Medulla oblongata (tissue), 1 donor: Measurements from ENCODE around the gene PPT1.
"Not testable (repeated sequence)": the region's sequence is repeated elsewhere in the genome, so short reads cannot be mapped to it uniquely, and the experiment has no call there.

ENCODE experiments used
- DNase-seq: peaks from one replicate; pipeline ENCODE4 v3.0.0-alpha.2; 2015; ENCODE audit errors: extremely low spot score

PPT1 gene

GRCh38 chr1:40057310-40058030 is 39.6 kb downstream of the PPT1 start:
- DNase-seq = no peak

GRCh38 chr1:40056519-40057309 is 40.3 kb downstream of the PPT1 start:
- DNase-seq = no peak

GRCh38 chr1:40053138-40053887 is 43.7 kb downstream of the PPT1 start:
- DNase-seq = no peak

- peak; percentile 53 for DNase-seq
Measured at GRCh38 chr1:40050863-40051262, 46.2 kb downstream of the PPT1 start.

GRCh38 chr1:40049725-40050124 is 47.3 kb downstream of the PPT1 start:
- no peak for DNase-seq

GRCh38 chr1:40047769-40048168 is 49.3 kb downstream of the PPT1 start:
- DNase-seq = no peak

GRCh38 chr1:40047276-40047675 is 49.8 kb downstream of the PPT1 start:
- DNase-seq = no peak

- DNase-seq = no peak
Measured at GRCh38 chr1:40045766-40046165, 51.3 kb downstream of the PPT1 start.

GRCh38 chr1:40045182-40045581 is 51.9 kb downstream of the PPT1 start:
- DNase-seq = no peak

GRCh38 chr1:40044110-40044509 is 52.9 kb downstream of the PPT1 start:
- DNase-seq = no peak

- DNase-seq = no peak
Measured at GRCh38 chr1:40042341-40042740, 54.7 kb downstream of the PPT1 start.

GRCh38 chr1:40041466-40041838 is 55.6 kb downstream of the PPT1 start:
- no peak for DNase-seq

GRCh38 chr1:40040511-40041465 is 56.3 kb downstream of the PPT1 start, which contains the start of gene CAP1:
Gene CAP1, plus strand, starts transcription at chr1:40040729. Its CDS starts 18,618 bp downstream, at chr1:40059347.
- DNase-seq = peak; percentile 99

GRCh38 chr1:40039757-40040510 is 57.1 kb downstream of the PPT1 start:
- peak; percentile 76 for DNase-seq

- DNase-seq = peak; percentile 67
Measured at GRCh38 chr1:40039245-40039756, 57.8 kb downstream of the PPT1 start.

GRCh38 chr1:40038697-40039096 is 58.4 kb downstream of the PPT1 start:
- DNase-seq = no peak

GRCh38 chr1:40037254-40037653 is 59.8 kb downstream of the PPT1 start:
- not testable (repeated sequence) for DNase-seq

- peak; percentile 69 for DNase-seq
Measured at GRCh38 chr1:40036574-40036973, 60.5 kb downstream of the PPT1 start.

GRCh38 chr1:40034869-40035268 is 62.2 kb downstream of the PPT1 start:
- no peak for DNase-seq

GRCh38 chr1:40032240-40032891 is 64.7 kb downstream of the PPT1 start:
- peak; percentile 80 for DNase-seq
